HL-60 (cell line): Measurements from ENCODE around the gene ALPK3.

ENCODE experiments used
- DNase-seq, 2 experiments: peaks; one replicate each; pipeline ENCODE4 v3.0.0-alpha.2; 2010 to 2020; ENCODE audit warnings: low read depth in 1 of 2, low spot score in 1 of 2
- H3K27ac ChIP-seq: fragments of 250-450 bp; sonication (Bioruptor Pico); replicated peaks from 2 replicates; pipeline ENCODE4 v1.5.1; 2020; ENCODE audit warnings: mild to moderate bottlenecking, moderate library complexity
- H3K27me3 ChIP-seq: fragments of 250-450 bp; sonication (Bioruptor Pico); 2 replicates; pipeline ENCODE4 v1.5.1; 2021; ENCODE audit warnings: mild to moderate bottlenecking, moderate library complexity; ENCODE audit not compliant: insufficient read depth, poor library complexity, severe bottlenecking
- H3K4me3 ChIP-seq: replicated peaks from 2 replicates; pipeline ENCODE4 v1.5.1; 2011; ENCODE audit warnings: mild to moderate bottlenecking, control low read depth, low read length; ENCODE audit not compliant: insufficient read depth
- CTCF ChIP-seq: IDR thresholded peaks from one replicate; pipeline ENCODE4 v1.5.1; 2011; ENCODE audit warnings: low read length, control low read depth, inconsistent platforms; ENCODE audit not compliant: insufficient read depth
- GABPA ChIP-seq: IDR thresholded peaks from 2 replicates; pipeline ENCODE4 v1.6.1; 2012; ENCODE audit warnings: low read depth
- POLR2AphosphoS5 ChIP-seq: IDR thresholded peaks from 2 replicates; pipeline ENCODE4 v1.6.1; 2012; ENCODE audit warnings: low read depth
- SPI1 ChIP-seq: IDR thresholded peaks from 2 replicates; pipeline ENCODE4 v1.6.1; 2012; ENCODE audit warnings: low read depth, mild to moderate bottlenecking, borderline replicate concordance
- TF ChIP-seq, protein P1 (sequence below): IDR thresholded peaks from 2 replicates; pipeline ENCODE4 v1.6.1; 2012; ENCODE audit warnings: low read depth; ENCODE audit not compliant: insufficient replicate concordance

ALPK3 gene

DNA sequence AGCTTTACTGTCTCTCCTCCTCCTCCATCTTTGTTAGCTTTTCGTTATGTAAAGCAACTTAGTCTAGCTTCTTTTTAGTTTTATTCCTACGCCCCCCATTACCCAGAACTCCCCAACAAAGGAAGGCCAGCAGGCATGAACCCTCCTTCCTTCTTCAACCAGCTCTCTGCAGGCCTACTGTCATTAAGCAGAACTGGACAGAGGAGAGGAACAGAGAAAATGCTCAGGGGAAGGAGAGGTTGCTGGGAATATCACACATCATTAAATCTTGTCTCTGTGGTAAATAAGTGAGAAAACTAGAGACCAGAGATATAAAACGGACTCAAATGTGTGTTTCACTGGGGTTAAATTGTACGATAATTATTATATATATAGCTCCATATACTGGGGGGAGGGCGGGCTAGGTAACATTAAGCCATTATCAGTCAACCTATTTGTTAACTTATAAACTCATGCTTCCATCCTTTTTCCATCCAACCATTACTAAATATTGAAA lies 48.0 kb downstream of the ALPK3 start:
- DNase-seq, result no peak
- TF ChIP-seq, protein P1, sequence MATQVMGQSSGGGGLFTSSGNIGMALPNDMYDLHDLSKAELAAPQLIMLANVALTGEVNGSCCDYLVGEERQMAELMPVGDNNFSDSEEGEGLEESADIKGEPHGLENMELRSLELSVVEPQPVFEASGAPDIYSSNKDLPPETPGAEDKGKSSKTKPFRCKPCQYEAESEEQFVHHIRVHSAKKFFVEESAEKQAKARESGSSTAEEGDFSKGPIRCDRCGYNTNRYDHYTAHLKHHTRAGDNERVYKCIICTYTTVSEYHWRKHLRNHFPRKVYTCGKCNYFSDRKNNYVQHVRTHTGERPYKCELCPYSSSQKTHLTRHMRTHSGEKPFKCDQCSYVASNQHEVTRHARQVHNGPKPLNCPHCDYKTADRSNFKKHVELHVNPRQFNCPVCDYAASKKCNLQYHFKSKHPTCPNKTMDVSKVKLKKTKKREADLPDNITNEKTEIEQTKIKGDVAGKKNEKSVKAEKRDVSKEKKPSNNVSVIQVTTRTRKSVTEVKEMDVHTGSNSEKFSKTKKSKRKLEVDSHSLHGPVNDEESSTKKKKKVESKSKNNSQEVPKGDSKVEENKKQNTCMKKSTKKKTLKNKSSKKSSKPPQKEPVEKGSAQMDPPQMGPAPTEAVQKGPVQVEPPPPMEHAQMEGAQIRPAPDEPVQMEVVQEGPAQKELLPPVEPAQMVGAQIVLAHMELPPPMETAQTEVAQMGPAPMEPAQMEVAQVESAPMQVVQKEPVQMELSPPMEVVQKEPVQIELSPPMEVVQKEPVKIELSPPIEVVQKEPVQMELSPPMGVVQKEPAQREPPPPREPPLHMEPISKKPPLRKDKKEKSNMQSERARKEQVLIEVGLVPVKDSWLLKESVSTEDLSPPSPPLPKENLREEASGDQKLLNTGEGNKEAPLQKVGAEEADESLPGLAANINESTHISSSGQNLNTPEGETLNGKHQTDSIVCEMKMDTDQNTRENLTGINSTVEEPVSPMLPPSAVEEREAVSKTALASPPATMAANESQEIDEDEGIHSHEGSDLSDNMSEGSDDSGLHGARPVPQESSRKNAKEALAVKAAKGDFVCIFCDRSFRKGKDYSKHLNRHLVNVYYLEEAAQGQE, result no peak
- TF ChIP-seq POLR2AphosphoS5 (no peak), GABPA (no peak), CTCF (no peak)
- no peak overlapping the region for H3K27ac ChIP-seq
- H3K27me3 ChIP-seq, result no peaks in the 10 kb centered on the region
- no peak overlapping the region for H3K4me3 ChIP-seq

GRCh38 chr15:84868037-84868880 lies 51.1 kb downstream of the ALPK3 start:
- H3K27ac ChIP-seq, result no peak overlapping the region
- no peak for DNase-seq
- TF ChIP-seq POLR2AphosphoS5, result no peak
- TF ChIP-seq SPI1, result no peak
- TF ChIP-seq CTCF, result no peak
- TF ChIP-seq, protein P1, result no peak
- TF ChIP-seq GABPA, result no peak
- no peaks in the 10 kb centered on the region for H3K27me3 ChIP-seq
- H3K4me3 ChIP-seq, result no peak overlapping the region

DNA sequence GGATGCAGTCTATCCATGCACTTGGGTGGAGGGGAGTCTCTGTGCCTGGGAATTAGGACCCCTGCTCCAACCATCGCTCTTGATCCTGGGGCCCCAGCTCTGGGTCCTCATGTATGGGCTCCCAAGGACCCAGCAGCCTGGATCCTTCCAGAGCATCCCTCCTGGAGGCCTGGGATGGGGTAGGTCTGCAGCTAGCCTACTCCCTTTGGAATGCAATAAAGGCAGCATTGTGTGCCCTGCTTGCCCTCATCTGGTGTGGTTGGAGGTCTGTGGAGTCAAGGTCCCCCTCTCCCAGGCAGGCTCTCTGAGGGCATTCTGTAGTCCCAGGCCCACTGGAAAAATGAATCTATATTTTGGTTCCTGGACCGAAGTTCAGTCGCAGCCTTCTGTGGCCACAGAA lies 52.4 kb downstream of the ALPK3 start:
- DNase-seq, result no peak
- no peak overlapping the region for H3K4me3 ChIP-seq
- H3K27me3 ChIP-seq, result no peaks in the 10 kb centered on the region
- TF ChIP-seq POLR2AphosphoS5 (no peak), CTCF (no peak), SPI1 (no peak), GABPA (no peak)
- TF ChIP-seq, protein P1, result no peak
- H3K27ac ChIP-seq, result peak overlapping the region; percentile 63
